A673 (cell line): ENCODE results near the gene EXOSC10. TPM values are rescaled to one million over a fixed set of nuclear protein-coding genes. Genes with fewer than 3 reads are reported as not detected.

Experiments
- BruUV-seq: library from RNA; stranded (reverse); fragments of 400-500 nt; replicated peaks from 2 replicates; lab custom pipeline; 2021; lab: Mats Ljungman, UMichigan
- CTCF ChIA-PET: fragments of 300-600 bp; sonication (Branson Sonifier 250); formaldehyde crosslinking; loops from one replicate; lab custom pipeline; 2022; ENCODE audit warnings: antibody characterized with exemption; lab: Charles Lee
- POLR2A ChIA-PET: fragments of 300-600 bp; sonication (Branson Sonifier 250); formaldehyde crosslinking; loops from one replicate; lab custom pipeline; 2022; ENCODE audit warnings: antibody characterized with exemption; ENCODE audit not compliant: low non-redundant PET; lab: Charles Lee
- DNase-seq: peaks from one replicate; pipeline ENCODE4 v3.0.0-alpha.2; 2015; ENCODE audit warnings: low spot score
- H3K27ac ChIP-seq: fragments of 200-600 bp; sonication (generic); 2 replicates; pipeline ENCODE4 v1.5.1; 2016; ENCODE audit warnings: mixed run types, low read depth, mild to moderate bottlenecking, mixed read lengths, antibody characterized with exemption, low read length; ENCODE audit not compliant: poor library complexity, severe bottlenecking
- H3K27me3 ChIP-seq: fragments of 200-600 bp; sonication (generic); replicated peaks from 2 replicates; pipeline ENCODE4 v1.6.1; 2017; ENCODE audit warnings: mixed run types, low read depth, mild to moderate bottlenecking, mixed read lengths, antibody characterized with exemption, low read length; ENCODE audit not compliant: insufficient read depth, poor library complexity
- H3K36me3 ChIP-seq: fragments of 200-600 bp; sonication (generic); 2 replicates; pipeline ENCODE4 v1.6.1; 2016; ENCODE audit warnings: mixed run types, mild to moderate bottlenecking, mixed read lengths, antibody characterized with exemption, low read length; ENCODE audit not compliant: insufficient read depth, poor library complexity, severe bottlenecking
- H3K4me1 ChIP-seq: fragments of 200-600 bp; sonication (generic); 2 replicates; pipeline ENCODE4 v1.6.1; 2017; ENCODE audit warnings: mixed run types, mild to moderate bottlenecking, mixed read lengths, antibody characterized with exemption, low read length; ENCODE audit not compliant: insufficient read depth, poor library complexity, severe bottlenecking
- H3K4me3 ChIP-seq: fragments of 200-600 bp; sonication (generic); 2 replicates; pipeline ENCODE4 v1.5.1; 2016; ENCODE audit warnings: low read depth, mixed run types, mild to moderate bottlenecking, mixed read lengths, low read length; ENCODE audit not compliant: poor library complexity, severe bottlenecking
- H3K9me3 ChIP-seq: fragments of 200-600 bp; sonication (generic); 2 replicates; pipeline ENCODE4 v1.6.1; 2016; ENCODE audit warnings: mixed run types, low read depth, mild to moderate bottlenecking, mixed read lengths, antibody characterized with exemption, low read length; ENCODE audit not compliant: poor library complexity, severe bottlenecking
- EZH2 ChIP-seq: fragments of 200-600 bp; sonication (generic); IDR thresholded peaks from 2 replicates; pipeline ENCODE4 v1.6.1; 2017; ENCODE audit warnings: borderline replicate concordance, low read depth, mild to moderate bottlenecking, mixed read lengths, antibody characterized with exemption, low read length; ENCODE audit not compliant: poor library complexity, severe bottlenecking
- intact Hi-C: fragments of 100-400 bp; cut with micrococcal nuclease; formaldehyde crosslinking; loops from one replicate; pipeline ENCODE4 v1.10.0; 2022; ENCODE audit not compliant: unreplicated experiment
- total RNA-seq: library from RNA; stranded (reverse); gene quantifications from 2 replicates; pipeline ENCODE4 v1.2.3, GENCODE V29; 2021
- TF ChIP-seq, protein P1 (sequence below): fragments of 300-800, 200-600 bp; sonication (generic); conservative IDR thresholded peaks from 2 replicates; pipeline ENCODE4 v1.5.1; 2017; ENCODE audit warnings: low read depth, mild to moderate bottlenecking, antibody characterized with exemption, low read length, moderate library complexity, mixed read lengths

EXOSC10 gene
- total RNA-seq, 1 experiment from 2014 or later: 119 TPM

DNA sequence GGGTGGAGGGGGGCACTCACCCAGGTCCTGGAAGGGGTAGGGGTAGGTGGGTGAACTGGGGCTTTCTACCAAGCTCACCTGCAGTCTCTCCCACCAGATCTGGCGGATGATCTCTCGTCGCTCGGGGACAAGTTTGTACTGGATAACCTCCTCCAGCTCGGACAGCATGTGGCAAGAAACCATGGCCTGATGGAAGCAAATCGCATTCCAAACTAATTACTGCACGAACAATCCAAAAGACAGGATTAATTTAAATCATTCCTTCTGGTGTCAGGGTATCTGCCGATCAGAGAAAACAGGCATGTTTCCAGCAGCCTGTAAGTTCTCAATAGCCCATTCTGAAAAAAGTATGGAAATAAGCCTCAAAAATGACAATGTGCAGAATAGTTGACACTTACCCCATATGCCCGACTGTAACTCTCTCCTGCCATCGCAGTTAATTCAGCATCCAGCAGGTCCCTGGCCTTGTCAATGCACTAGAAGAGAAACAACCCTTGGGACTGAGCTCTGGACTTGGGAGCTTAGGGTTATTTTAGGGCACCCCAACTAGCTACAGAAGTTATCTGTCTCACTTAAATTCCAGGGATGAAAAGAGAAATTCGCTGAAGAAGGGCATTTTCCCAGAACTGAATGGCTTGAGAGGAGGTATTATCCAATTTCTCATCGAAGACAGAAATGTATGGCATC, 45.0 kb upstream of the EXOSC10 start:
- TF ChIP-seq, protein P1, sequence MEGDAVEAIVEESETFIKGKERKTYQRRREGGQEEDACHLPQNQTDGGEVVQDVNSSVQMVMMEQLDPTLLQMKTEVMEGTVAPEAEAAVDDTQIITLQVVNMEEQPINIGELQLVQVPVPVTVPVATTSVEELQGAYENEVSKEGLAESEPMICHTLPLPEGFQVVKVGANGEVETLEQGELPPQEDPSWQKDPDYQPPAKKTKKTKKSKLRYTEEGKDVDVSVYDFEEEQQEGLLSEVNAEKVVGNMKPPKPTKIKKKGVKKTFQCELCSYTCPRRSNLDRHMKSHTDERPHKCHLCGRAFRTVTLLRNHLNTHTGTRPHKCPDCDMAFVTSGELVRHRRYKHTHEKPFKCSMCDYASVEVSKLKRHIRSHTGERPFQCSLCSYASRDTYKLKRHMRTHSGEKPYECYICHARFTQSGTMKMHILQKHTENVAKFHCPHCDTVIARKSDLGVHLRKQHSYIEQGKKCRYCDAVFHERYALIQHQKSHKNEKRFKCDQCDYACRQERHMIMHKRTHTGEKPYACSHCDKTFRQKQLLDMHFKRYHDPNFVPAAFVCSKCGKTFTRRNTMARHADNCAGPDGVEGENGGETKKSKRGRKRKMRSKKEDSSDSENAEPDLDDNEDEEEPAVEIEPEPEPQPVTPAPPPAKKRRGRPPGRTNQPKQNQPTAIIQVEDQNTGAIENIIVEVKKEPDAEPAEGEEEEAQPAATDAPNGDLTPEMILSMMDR: no peak
- TF ChIP-seq EZH2: no peak
- BruUV-seq: no TSS peak
- intact Hi-C loops: no loop called here
- H3K27ac ChIP-seq: no peak overlapping the region
- CTCF ChIA-PET: no interaction called here
- no peak for DNase-seq
- H3K4me1 ChIP-seq: no peaks in the 10 kb centered on the region
- no peaks in the 10 kb centered on the region for H3K9me3 ChIP-seq
- H3K27me3 ChIP-seq: no peaks in the 10 kb centered on the region
- H3K36me3 ChIP-seq: peaks cover 30% of the 10 kb centered on the region
- POLR2A ChIA-PET: no interaction called here
- H3K4me3 ChIP-seq: no peak overlapping the region

DNA sequence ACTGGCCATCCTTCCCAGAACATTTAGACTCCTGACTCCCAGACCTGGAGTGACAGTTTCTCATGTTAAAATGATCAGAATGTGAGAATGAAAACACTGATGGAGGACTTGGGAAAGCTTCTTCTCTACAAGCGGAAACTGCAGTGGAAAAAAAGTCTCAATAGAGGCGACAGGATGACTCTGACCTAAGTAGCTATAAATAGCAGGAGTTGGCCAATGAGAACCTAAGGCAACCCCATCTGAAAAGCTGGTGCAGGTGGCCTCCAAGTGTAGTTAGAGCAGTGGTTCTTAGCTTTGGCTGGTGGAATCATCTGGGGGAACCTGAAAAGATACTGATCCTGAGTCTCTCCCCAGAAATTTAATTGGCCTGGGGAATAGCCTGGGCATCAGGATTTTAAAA, 44.2 kb upstream of the EXOSC10 start:
- Histone ChIP-seq H3K4me1 (no peaks in the 10 kb centered on the region), H3K27ac (no peak overlapping the region), H3K27me3 (no peaks in the 10 kb centered on the region), H3K36me3 (peaks cover 25% of the 10 kb centered on the region), H3K9me3 (no peaks in the 10 kb centered on the region), H3K4me3 (no peak overlapping the region)
- intact Hi-C loops: no loop called here
- TF ChIP-seq EZH2: no peak
- TF ChIP-seq, protein P1: no peak
- ChIA-PET POLR2A (interaction anchor here (0.6 kb wide), 1 partner anchor 677 kb away, joined by 4 read pairs; no protein-coding TSS in a partner anchor), CTCF (no interaction called here)
- BruUV-seq: no TSS peak
- DNase-seq: no peak

DNA sequence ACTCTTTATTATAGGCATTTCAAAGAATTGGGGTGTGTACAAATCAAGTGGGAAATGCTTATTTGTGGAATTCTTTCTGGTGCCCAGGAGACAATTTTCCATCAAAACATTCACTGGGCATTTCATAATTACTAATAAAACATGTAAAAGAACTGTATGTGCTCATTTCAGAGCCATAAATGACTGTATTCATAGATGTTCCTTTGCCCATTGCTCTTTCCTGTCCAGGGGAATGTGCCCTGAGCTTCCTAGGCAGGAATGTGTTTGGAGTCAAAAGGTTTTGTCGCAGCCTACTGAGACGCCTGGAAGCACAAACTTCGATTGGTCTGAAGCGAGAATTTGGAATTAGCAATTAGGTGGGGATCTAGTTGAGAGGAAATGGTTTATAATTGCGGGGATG, 43.7 kb upstream of the EXOSC10 start:
- Histone ChIP-seq H3K9me3 (no peaks in the 10 kb centered on the region), H3K27me3 (no peaks in the 10 kb centered on the region), H3K36me3 (peaks cover 30% of the 10 kb centered on the region), H3K4me3 (no peak overlapping the region), H3K4me1 (no peaks in the 10 kb centered on the region), H3K27ac (no peak overlapping the region)
- intact Hi-C loops: no loop called here
- CTCF ChIA-PET: no interaction called here
- TF ChIP-seq, protein P1: no peak
- no peak for TF ChIP-seq EZH2
- POLR2A ChIA-PET: interaction anchor here (0.6 kb wide), 1 partner anchor 677 kb away, joined by 4 read pairs; no protein-coding TSS in a partner anchor
- DNase-seq: no peak
- BruUV-seq: no TSS peak
